AG20443 (cell line): Measurements from ENCODE around the gene SEMA6B.
"Not testable (repeated sequence)": the region's sequence is repeated elsewhere in the genome, so short reads cannot be mapped to it uniquely, and the experiment has no call there.

Experiments used
- DNase-seq: peaks from one replicate; pipeline ENCODE4 v3.0.0; 2012; ENCODE audit warnings: low spot score, mixed read lengths

The SEMA6B gene

GRCh38 chr19:4559569-4559968, at the start of gene SEMA6B:
Gene SEMA6B (minus strand): TSS chr19:4559684. CDS start chr19:4558457, 1,227 bp downstream.
- no peak for DNase-seq

- peak; percentile 43 for DNase-seq
These were observed 47.6 kb upstream of the SEMA6B start for GRCh38 chr19:4606921-4607678.

DNA sequence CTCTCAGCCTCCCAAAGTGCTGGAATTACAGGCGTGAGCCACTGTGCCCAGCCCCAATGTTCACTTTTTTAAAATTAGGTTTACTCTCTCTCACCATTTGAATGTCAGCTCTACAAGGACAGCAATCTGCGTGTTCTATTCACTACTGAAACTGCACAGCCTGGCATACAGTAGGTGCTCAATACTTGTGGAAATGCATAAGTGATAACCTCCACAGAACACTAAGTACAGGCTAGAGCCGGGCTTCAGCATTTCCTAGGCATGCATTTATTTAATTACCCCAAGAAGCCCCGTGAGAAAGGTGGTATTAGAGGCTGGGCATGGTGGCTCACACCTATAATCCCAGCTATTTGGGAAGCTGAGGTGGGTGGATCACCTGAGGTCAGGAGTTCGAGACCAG, 46.7 kb upstream of the SEMA6B start:
- DNase-seq, result no peak

- no peak for DNase-seq
These were observed 45.4 kb upstream of the SEMA6B start for GRCh38 chr19:4604912-4605311.

- no peak for DNase-seq
These were observed 43.4 kb upstream of the SEMA6B start for GRCh38 chr19:4602915-4603314.

DNA sequence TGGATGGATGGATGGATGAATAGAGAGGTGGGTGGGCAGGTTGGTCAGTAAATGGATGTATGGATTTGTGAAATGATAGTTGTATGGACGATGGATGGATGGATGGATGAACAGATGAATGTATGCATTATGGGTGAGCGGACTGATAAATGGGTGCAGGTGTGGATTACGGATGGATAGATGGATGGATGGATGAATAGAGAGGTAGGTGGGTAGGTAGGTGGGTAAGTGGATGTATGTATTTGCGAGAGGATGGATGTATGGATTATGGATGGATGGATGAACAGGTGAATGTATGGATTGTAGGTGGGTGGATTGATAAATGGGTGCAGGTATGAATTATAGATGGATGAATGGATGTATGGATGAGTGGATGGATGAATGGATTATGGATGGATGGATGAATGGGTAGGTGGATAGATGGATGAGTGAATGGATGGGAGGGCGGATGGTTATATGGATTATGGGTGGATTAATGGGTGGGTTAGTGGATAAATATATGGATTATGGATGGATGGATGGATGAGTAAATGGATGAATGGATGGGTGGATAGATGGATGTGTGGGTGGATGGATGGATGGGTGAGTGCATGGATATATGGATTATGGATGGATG, 42.8 kb upstream of the SEMA6B start:
- DNase-seq, result no peak

GRCh38 chr19:4600893-4601292, 41.4 kb upstream of the SEMA6B start:
- DNase-seq, result no peak

DNA sequence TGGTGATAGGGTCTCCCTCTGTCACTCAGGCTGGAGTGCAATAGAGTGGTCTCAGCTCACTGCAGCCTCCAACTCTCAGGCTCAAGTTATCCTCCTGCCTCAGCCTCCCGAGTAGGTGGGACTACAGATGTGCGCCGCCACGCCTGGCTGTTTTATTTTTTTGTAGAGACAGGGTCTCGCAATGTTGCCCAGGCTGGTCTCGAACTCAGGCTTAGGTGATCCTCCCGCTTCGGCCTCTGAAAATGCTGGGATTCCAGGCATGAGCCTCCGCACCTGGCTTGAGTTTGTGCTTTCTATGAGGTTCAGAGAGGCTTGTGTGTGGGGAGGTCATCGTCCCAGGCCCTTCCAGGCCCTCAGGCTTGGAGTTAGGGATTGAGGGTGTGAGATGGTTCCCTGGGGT, 40.6 kb upstream of the SEMA6B start:
- DNase-seq, result no peak

DNA sequence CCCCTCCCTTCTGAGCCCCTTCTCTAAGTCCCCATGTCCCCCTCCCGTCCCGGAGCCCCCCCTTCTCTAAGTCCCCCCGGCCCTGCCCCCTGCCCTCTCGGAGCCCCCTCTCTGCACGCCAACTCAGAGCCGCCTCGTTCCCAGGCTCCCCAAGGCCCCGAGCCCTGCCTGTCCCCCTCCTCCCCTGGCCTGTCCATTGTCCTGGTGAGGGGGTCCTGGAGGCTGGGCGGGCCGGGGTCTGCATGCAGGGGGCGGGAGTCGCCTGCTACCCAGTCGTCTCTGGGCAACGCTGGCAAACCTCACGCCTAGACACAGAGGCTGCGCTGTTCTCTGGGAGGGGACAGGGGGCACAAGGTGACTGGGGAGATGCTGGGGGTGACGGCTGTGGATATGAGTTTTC, 39.2 kb upstream of the SEMA6B start:
- DNase-seq, result no peak

- peak; percentile 60 for DNase-seq
These were observed 38.6 kb upstream of the SEMA6B start for GRCh38 chr19:4597975-4598671.

DNA sequence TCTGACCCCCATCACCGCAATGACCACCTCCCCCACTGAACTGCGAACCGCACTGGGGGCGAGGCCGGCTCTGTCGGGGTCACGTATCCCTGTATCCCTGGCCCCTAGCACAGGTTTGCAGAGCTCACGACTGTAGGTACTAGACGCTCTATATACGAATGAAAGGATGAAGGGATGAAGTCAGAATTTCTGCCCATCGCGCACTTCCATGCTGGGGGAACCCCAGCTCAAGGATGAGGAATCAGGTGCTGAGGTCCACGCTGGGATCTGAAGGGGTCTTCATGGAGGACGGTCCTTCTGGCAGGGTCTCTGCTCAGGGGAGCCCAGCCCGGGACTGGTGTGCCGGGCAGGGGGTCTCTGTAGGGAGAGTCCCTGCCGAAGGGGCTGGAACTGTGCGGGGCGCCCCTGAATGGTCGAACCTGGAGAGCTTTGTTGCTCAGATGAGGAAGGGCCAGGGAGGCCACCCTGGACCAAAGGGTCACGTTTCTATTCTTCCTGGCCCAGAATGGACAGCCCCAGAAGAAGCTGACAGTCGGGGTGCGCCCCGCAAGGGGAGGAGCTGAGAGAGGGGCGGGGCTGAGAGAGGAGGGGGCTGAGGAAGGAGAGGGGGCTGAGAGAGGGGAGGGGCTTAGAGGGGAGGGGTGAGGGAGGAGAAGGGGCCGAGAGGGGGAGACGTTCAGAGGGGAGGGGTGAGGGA, 37.9 kb upstream of the SEMA6B start:
- no peak for DNase-seq

- DNase-seq, result no peak
These were observed 36.8 kb upstream of the SEMA6B start for GRCh38 chr19:4596033-4596904.

GRCh38 chr19:4595158-4595557, 35.7 kb upstream of the SEMA6B start:
- DNase-seq, result not testable (repeated sequence)

DNA sequence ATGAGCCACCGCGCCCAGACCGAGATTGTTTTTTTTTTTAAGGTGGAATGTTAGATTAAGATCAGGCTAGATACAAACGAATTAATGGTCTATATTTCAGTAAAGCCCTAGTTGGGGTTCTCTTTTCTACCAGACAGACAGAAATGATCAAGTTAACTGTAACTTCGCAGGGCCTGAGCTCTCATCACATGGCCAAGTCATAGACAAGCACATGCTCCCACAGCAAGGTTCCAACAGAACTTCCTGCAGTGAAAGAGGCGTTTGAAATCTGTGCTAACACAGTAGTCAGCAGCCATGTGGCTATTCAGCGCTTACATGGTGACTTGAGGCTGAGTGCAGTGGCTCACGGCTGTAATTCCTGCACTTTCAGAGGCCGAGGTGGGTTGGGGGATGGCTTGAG, 34.7 kb upstream of the SEMA6B start:
- DNase-seq, result no peak

GRCh38 chr19:4593409-4593851, 33.9 kb upstream of the SEMA6B start:
- no peak for DNase-seq

GRCh38 chr19:4592445-4592844, 33.0 kb upstream of the SEMA6B start:
- DNase-seq, result no peak

GRCh38 chr19:4591320-4591719, 31.8 kb upstream of the SEMA6B start:
- DNase-seq, result no peak

- DNase-seq, result no peak
These were observed 31.1 kb upstream of the SEMA6B start for GRCh38 chr19:4590559-4590958.

DNA sequence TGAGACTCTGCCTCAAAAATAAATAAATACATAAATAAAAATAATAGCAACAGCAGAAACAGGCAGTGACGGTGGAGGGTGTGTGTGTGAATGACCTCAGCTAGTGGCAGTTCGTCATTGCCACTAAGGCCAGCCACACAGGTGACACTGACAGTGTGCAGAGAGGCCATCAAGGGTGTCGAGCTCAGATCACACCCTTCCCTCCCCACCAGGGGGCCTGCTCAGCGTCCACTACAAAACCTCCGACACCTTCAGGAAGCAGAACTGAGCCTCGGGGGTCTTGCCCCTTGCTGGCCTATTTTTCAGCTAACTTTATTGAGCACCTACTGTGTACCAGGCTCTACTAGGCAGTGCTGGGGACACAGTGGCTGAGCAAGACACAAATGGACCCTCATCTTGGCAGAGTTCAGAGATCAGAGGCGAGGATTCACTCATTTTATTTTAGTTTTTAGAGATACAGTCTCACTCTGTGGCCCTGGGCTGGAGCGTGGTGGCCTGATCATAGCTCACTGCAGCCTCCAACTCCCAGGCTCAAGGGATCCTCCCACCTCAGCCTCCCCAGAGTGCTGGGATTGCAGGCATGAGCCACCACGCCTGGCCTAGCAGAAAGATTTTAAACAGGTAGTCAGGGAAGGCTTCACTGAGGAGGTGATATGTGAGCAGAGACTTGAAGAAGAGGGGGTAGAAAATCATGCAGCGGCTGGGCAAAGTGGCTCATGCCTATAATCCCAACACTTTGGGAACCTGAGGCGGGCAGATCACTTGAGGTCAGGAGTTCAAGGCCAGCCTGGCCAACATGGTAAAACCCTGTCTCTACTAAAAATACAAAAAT, 30.3 kb upstream of the SEMA6B start:
- DNase-seq, result no peak

DNA sequence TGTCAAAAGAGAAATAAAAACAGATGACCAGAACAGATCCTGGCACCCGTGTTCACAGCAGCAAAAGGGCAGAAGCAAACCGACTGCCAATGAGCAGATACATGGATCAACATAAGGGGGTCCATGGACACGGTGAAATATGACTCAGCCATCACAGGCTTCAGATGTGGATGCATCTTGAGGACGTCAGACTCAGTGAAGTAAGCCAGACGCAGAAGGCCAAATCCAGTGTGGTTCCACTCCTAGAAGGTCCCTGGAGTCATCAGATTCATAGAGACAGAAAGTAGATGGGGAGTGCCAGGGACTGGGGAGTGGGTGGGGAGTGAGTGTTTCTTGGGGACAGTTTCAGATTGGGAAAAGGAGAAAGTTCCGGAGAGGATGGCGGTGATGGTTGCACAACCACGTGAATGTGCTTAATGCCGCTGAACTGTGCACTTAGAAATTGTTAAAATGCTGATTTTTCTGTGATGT, 28.8 kb upstream of the SEMA6B start:
- no peak for DNase-seq
